ENCODE results near the gene SSUH2. TPM values are rescaled to one million over a fixed set of nuclear protein-coding genes. Genes with fewer than 3 reads are reported as not detected.

The SSUH2 gene
- total and polyA plus RNA-seq, 2 experiments from 2014 or later = 0.73 to 2.3 TPM

DNA sequence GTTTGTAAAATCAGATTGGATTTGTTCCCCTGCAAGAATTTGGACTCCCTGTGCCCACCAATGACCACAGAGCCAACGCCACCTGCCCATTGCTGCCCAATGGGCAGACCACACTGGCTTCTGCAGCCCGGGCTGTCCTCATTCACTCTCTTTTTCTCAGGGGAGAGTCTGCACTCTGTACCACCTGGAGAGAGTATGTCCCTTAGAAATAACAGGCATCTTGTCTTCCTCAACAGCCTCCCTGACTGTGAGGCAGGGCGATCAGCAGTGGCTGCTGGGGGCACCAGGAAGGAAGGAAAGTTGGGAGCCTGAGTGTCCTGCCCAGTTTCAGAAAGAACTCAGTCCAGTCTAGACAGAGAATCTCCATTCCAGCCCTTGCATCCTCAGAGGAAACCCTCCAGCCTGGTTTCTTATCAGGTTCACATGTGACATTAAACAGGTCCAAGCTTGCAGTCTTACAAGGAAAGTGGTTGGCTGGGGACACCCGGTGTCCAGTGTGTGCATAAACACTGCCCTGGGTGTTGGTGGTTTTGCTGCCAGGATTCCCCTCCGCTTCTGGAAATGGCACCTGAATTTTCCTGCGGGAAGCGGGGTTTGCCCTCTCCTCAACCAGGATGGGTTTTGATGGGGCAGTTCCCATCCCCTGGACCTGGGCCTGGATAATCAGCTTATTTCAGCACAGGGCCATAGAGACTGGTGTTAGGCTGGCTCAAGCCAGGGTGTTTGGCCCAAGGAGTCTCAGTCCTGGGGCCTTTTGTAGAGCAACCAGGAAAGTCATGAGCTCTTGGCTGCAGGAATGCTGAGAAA lies 37.2 kb downstream of the SSUH2 start:
- Histone ChIP-seq H2AFZ (no peak overlapping the region), H3K4me1 (ENCODE audit: insufficient read depth) (peaks cover 8% of the 10 kb centered on the region; the same call in 1 of the 2 replicates), H3K36me3 (ENCODE audit: insufficient read depth) (no peaks in the 10 kb centered on the region), H4K20me1 (replicated peaks; ENCODE audit: insufficient read depth) (no peaks in the 10 kb centered on the region), H3F3A (replicated peaks; ENCODE audit: low read depth) (no peaks in the 10 kb centered on the region), H3K9me2 (ENCODE audit: insufficient read depth) (no peaks in the 10 kb centered on the region), H3K4me2 (no peak overlapping the region), H3K79me2 (replicated peaks; ENCODE audit: insufficient read depth) (no peaks in the 10 kb centered on the region), H3K4me3 (no peak overlapping the region), H3K27me3 (ENCODE audit: insufficient read depth) (no peaks in the 10 kb centered on the region), H3K27ac (ENCODE audit: low read depth) (no peak overlapping the region)
- ATAC-seq (peak; percentile 82), DNase-seq (ENCODE audit: low spot score) (peak; percentile 51)
- H3K27me3 Mint-ChIP-seq (ENCODE audit: insufficient read depth, low read depth, poor library complexity) = peaks cover 2% of the 10 kb centered on the region
- peaks cover 6% of the 10 kb centered on the region; the same call in 1 of the 3 replicates for H3K9me3 Mint-ChIP-seq
- no peak overlapping the region for H3K27ac Mint-ChIP-seq
- peaks cover 8% of the 10 kb centered on the region for H3K4me1 Mint-ChIP-seq
- TF ChIP-seq, protein P1, sequence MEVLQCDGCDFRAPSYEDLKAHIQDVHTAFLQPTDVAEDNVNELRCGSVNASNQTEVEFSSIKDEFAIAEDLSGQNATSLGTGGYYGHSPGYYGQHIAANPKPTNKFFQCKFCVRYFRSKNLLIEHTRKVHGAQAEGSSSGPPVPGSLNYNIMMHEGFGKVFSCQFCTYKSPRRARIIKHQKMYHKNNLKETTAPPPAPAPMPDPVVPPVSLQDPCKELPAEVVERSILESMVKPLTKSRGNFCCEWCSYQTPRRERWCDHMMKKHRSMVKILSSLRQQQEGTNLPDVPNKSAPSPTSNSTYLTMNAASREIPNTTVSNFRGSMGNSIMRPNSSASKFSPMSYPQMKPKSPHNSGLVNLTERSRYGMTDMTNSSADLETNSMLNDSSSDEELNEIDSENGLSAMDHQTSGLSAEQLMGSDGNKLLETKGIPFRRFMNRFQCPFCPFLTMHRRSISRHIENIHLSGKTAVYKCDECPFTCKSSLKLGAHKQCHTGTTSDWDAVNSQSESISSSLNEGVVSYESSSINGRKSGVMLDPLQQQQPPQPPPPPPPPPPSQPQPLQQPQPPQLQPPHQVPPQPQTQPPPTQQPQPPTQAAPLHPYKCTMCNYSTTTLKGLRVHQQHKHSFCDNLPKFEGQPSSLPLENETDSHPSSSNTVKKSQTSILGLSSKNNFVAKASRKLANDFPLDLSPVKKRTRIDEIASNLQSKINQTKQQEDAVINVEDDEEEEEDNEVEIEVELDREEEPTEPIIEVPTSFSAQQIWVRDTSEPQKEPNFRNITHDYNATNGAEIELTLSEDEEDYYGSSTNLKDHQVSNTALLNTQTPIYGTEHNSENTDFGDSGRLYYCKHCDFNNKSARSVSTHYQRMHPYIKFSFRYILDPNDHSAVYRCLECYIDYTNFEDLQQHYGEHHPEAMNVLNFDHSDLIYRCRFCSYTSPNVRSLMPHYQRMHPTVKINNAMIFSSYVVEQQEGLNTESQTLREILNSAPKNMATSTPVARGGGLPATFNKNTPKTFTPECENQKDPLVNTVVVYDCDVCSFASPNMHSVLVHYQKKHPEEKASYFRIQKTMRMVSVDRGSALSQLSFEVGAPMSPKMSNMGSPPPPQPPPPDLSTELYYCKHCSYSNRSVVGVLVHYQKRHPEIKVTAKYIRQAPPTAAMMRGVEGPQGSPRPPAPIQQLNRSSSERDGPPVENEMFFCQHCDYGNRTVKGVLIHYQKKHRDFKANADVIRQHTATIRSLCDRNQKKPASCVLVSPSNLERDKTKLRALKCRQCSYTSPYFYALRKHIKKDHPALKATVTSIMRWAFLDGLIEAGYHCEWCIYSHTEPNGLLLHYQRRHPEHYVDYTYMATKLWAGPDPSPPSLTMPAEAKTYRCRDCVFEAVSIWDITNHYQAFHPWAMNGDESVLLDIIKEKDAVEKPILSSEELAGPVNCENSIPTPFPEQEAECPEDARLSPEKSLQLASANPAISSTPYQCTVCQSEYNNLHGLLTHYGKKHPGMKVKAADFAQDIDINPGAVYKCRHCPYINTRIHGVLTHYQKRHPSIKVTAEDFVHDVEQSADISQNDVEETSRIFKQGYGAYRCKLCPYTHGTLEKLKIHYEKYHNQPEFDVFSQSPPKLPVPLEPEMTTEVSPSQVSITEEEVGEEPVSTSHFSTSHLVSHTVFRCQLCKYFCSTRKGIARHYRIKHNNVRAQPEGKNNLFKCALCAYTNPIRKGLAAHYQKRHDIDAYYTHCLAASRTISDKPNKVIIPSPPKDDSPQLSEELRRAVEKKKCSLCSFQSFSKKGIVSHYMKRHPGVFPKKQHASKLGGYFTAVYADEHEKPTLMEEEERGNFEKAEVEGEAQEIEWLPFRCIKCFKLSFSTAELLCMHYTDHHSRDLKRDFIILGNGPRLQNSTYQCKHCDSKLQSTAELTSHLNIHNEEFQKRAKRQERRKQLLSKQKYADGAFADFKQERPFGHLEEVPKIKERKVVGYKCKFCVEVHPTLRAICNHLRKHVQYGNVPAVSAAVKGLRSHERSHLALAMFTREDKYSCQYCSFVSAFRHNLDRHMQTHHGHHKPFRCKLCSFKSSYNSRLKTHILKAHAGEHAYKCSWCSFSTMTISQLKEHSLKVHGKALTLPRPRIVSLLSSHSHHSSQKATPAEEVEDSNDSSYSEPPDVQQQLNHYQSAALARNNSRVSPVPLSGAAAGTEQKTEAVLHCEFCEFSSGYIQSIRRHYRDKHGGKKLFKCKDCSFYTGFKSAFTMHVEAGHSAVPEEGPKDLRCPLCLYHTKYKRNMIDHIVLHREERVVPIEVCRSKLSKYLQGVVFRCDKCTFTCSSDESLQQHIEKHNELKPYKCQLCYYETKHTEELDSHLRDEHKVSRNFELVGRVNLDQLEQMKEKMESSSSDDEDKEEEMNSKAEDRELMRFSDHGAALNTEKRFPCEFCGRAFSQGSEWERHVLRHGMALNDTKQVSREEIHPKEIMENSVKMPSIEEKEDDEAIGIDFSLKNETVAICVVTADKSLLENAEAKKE (CRISPR knock-in tag; IDR thresholded peaks at IDR 0.05) = no peak
- TF ChIP-seq CREB1 (CRISPR knock-in tag; IDR thresholded peaks at IDR 0.05; ENCODE audit: low read depth) (no peak), EZH2phosphoT487 (IDR thresholded peaks at IDR 0.05; ENCODE audit: unreplicated experiment) (no peak), EZH2 (IDR thresholded peaks at IDR 0.05; ENCODE audit: low read depth, unreplicated experiment) (no peak), ZNF331 (CRISPR knock-in tag; IDR thresholded peaks at IDR 0.05; ENCODE audit: low read depth) (no peak), JUNB (IDR thresholded peaks at IDR 0.05; ENCODE audit: unreplicated experiment) (no peak), NANOG (IDR thresholded peaks at IDR 0.05; ENCODE audit: borderline replicate concordance) (no peak)
- TF ChIP-seq, protein P2, sequence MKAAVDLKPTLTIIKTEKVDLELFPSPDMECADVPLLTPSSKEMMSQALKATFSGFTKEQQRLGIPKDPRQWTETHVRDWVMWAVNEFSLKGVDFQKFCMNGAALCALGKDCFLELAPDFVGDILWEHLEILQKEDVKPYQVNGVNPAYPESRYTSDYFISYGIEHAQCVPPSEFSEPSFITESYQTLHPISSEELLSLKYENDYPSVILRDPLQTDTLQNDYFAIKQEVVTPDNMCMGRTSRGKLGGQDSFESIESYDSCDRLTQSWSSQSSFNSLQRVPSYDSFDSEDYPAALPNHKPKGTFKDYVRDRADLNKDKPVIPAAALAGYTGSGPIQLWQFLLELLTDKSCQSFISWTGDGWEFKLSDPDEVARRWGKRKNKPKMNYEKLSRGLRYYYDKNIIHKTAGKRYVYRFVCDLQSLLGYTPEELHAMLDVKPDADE (IDR thresholded peaks at IDR 0.05) = no peak
- TF ChIP-seq, protein P3, sequence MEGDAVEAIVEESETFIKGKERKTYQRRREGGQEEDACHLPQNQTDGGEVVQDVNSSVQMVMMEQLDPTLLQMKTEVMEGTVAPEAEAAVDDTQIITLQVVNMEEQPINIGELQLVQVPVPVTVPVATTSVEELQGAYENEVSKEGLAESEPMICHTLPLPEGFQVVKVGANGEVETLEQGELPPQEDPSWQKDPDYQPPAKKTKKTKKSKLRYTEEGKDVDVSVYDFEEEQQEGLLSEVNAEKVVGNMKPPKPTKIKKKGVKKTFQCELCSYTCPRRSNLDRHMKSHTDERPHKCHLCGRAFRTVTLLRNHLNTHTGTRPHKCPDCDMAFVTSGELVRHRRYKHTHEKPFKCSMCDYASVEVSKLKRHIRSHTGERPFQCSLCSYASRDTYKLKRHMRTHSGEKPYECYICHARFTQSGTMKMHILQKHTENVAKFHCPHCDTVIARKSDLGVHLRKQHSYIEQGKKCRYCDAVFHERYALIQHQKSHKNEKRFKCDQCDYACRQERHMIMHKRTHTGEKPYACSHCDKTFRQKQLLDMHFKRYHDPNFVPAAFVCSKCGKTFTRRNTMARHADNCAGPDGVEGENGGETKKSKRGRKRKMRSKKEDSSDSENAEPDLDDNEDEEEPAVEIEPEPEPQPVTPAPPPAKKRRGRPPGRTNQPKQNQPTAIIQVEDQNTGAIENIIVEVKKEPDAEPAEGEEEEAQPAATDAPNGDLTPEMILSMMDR (conservative IDR thresholded peaks at IDR 0.05; ENCODE audit: low read depth in 2 of 2) = peak; percentile 55 to 79
- peaks cover 11% of the 10 kb centered on the region; the same call in 2 of the 3 replicates for H3K36me3 Mint-ChIP-seq (ENCODE audit: low read depth)
- H3K4me3 Mint-ChIP-seq = no peak overlapping the region
